Stimulated activated CD4-positive, alpha-beta T cell treated with anti-CD3 and anti-CD28 coated beads, TNF-alpha, amount 100 ng/mL, for 24 hours (primary cell): ENCODE measurements around the gene RITA1.
A peak's percentile ranks its signal among the peaks of the same experiment; 100 is the strongest.
"Not testable (repeated sequence)": the region's sequence is repeated elsewhere in the genome, so short reads cannot be mapped to it uniquely, and the experiment has no call there.

Experiments
- DNase-seq, 3 experiments: peaks; one replicate each; pipeline ENCODE4 v3.0.0-alpha.2; 2020; ENCODE audit warnings: low read depth in 3 of 3

RITA1 gene

GRCh38 chr12:113185180-113186032 is at the start of gene RITA1, which contains the start of gene DDX54:
TSS of gene RITA1 (plus strand) at chr12:113185721. CDS start at chr12:113186747, 1,026 bp downstream.
TSS of gene DDX54 (minus strand) at chr12:113185478. CDS start at chr12:113185451, 27 bp downstream.
- DNase-seq = peak; percentile 67 to 81 (median 69)

- peak in 2 of 3 experiments; percentile 22 to 68 for DNase-seq
Observed at GRCh38 chr12:113136128-113136989, 49.2 kb upstream of the RITA1 start.

GRCh38 chr12:113136990-113137511 is 48.5 kb upstream of the RITA1 start:
- no peak for DNase-seq

GRCh38 chr12:113137861-113138783 is 47.4 kb upstream of the RITA1 start:
- DNase-seq = no peak

GRCh38 chr12:113138826-113139225 is 46.7 kb upstream of the RITA1 start:
- no peak for DNase-seq

GRCh38 chr12:113140706-113141105 is 44.8 kb upstream of the RITA1 start:
- DNase-seq = no peak

- not testable (repeated sequence) for DNase-seq
Observed at GRCh38 chr12:113141716-113142115, 43.8 kb upstream of the RITA1 start.

GRCh38 chr12:113142173-113142885 is 43.2 kb upstream of the RITA1 start:
- no peak for DNase-seq

GRCh38 chr12:113142886-113143332 is 42.6 kb upstream of the RITA1 start:
- no peak for DNase-seq

- DNase-seq = no peak
Observed at GRCh38 chr12:113143959-113144358, 41.6 kb upstream of the RITA1 start.

GRCh38 chr12:113144806-113145205 is 40.7 kb upstream of the RITA1 start:
- DNase-seq = no peak

- no peak for DNase-seq
Observed at GRCh38 chr12:113145720-113146551, 39.6 kb upstream of the RITA1 start.

- DNase-seq = no peak
Observed at GRCh38 chr12:113146999-113147398, 38.5 kb upstream of the RITA1 start.

GRCh38 chr12:113149361-113150150 is 36.0 kb upstream of the RITA1 start, which contains the start of gene CFAP73:
TSS of gene CFAP73 (plus strand) at chr12:113149724. CDS start at chr12:113149858, 134 bp downstream.
- DNase-seq = no peak

GRCh38 chr12:113151655-113152054 is 33.9 kb upstream of the RITA1 start:
- DNase-seq = no peak

- DNase-seq = no peak
Observed at GRCh38 chr12:113152196-113152834, 33.2 kb upstream of the RITA1 start.

- DNase-seq = peak; percentile 25 to 66 (median 31)
Observed at GRCh38 chr12:113152835-113153814, 32.4 kb upstream of the RITA1 start.
